IPS-15b (cell line): ENCODE results near the gene LEPROT.

Experiments
- H3K27me3 ChIP-seq: one replicate; pipeline ENCODE4 v1.6.1; 2013; ENCODE audit warnings: low read length; ENCODE audit not compliant: control insufficient read depth, insufficient read depth
- H3K36me3 ChIP-seq: one replicate; pipeline ENCODE4 v1.6.1; 2013; ENCODE audit warnings: low read length; ENCODE audit not compliant: control insufficient read depth, insufficient read depth
- H3K4me1 ChIP-seq: one replicate; pipeline ENCODE4 v1.6.1; 2013; ENCODE audit warnings: mild to moderate bottlenecking, low read length; ENCODE audit not compliant: control insufficient read depth, insufficient read depth
- H3K4me3 ChIP-seq: one replicate; pipeline ENCODE4 v1.5.1; 2013; ENCODE audit warnings: low read depth, low read length
- H3K9ac ChIP-seq: one replicate; pipeline ENCODE4 v1.6.1; 2013; ENCODE audit warnings: low read depth, mild to moderate bottlenecking, low read length
- H3K9me3 ChIP-seq: one replicate; pipeline ENCODE4 v1.6.1; 2013; ENCODE audit warnings: mild to moderate bottlenecking, low read length; ENCODE audit not compliant: control insufficient read depth, insufficient read depth

LEPROT gene

GRCh38 chr1:65393928-65394327 lies 26.5 kb upstream of the LEPROT start:
- peaks cover 3% of the 10 kb centered on the region for H3K4me1 ChIP-seq
- no peaks in the 10 kb centered on the region for H3K27me3 ChIP-seq
- H3K4me3 ChIP-seq: no peak overlapping the region
- no peak overlapping the region for H3K9ac ChIP-seq
- H3K9me3 ChIP-seq: no peaks in the 10 kb centered on the region
- H3K36me3 ChIP-seq: no peaks in the 10 kb centered on the region

GRCh38 chr1:65395887-65396612 lies 24.4 kb upstream of the LEPROT start:
- H3K4me3 ChIP-seq: no peak overlapping the region
- H3K36me3 ChIP-seq: no peaks in the 10 kb centered on the region
- H3K9ac ChIP-seq: no peak overlapping the region
- H3K9me3 ChIP-seq: no peaks in the 10 kb centered on the region
- H3K4me1 ChIP-seq: peaks cover 3% of the 10 kb centered on the region
- H3K27me3 ChIP-seq: no peaks in the 10 kb centered on the region

GRCh38 chr1:65398083-65398482 lies 22.4 kb upstream of the LEPROT start:
- peaks cover 3% of the 10 kb centered on the region for H3K4me1 ChIP-seq
- H3K9me3 ChIP-seq: no peaks in the 10 kb centered on the region
- H3K36me3 ChIP-seq: no peaks in the 10 kb centered on the region
- no peak overlapping the region for H3K9ac ChIP-seq
- H3K27me3 ChIP-seq: no peaks in the 10 kb centered on the region
- no peak overlapping the region for H3K4me3 ChIP-seq

GRCh38 chr1:65399003-65399402 lies 21.5 kb upstream of the LEPROT start:
- H3K9ac ChIP-seq: no peak overlapping the region
- no peaks in the 10 kb centered on the region for H3K36me3 ChIP-seq

GRCh38 chr1:65401612-65402011 lies 18.9 kb upstream of the LEPROT start:
- H3K9ac ChIP-seq: no peak overlapping the region
- H3K4me1 ChIP-seq: no peaks in the 10 kb centered on the region
- H3K27me3 ChIP-seq: no peaks in the 10 kb centered on the region
- H3K9me3 ChIP-seq: no peaks in the 10 kb centered on the region
- H3K36me3 ChIP-seq: no peaks in the 10 kb centered on the region
- H3K4me3 ChIP-seq: no peak overlapping the region

More at GRCh38 chr1:65399003-65399402, 21.5 kb upstream of the LEPROT start:
- Histone ChIP-seq H3K9me3 (no peaks in the 10 kb centered on the region), H3K4me3 (no peak overlapping the region), H3K27me3 (no peaks in the 10 kb centered on the region), H3K4me1 (peaks cover 3% of the 10 kb centered on the region)

GRCh38 chr1:65404941-65405340 lies 15.5 kb upstream of the LEPROT start:
- Histone ChIP-seq H3K9me3 (no peaks in the 10 kb centered on the region), H3K27me3 (no peaks in the 10 kb centered on the region), H3K4me3 (no peak overlapping the region), H3K9ac (no peak overlapping the region), H3K36me3 (no peaks in the 10 kb centered on the region), H3K4me1 (peaks cover 1% of the 10 kb centered on the region)

- no peak overlapping the region for H3K4me3 ChIP-seq
- H3K9me3 ChIP-seq: no peaks in the 10 kb centered on the region
- H3K4me1 ChIP-seq: peaks cover 3% of the 10 kb centered on the region
- no peaks in the 10 kb centered on the region for H3K27me3 ChIP-seq
- no peaks in the 10 kb centered on the region for H3K36me3 ChIP-seq
- H3K9ac ChIP-seq: no peak overlapping the region
Measured at GRCh38 chr1:65407877-65408276, 12.6 kb upstream of the LEPROT start.

- H3K9ac ChIP-seq: no peak overlapping the region
- H3K4me1 ChIP-seq: peaks cover 3% of the 10 kb centered on the region
- H3K36me3 ChIP-seq: no peaks in the 10 kb centered on the region
- H3K27me3 ChIP-seq: no peaks in the 10 kb centered on the region
- H3K4me3 ChIP-seq: no peak overlapping the region
- no peaks in the 10 kb centered on the region for H3K9me3 ChIP-seq
Measured at GRCh38 chr1:65409314-65409713, 11.2 kb upstream of the LEPROT start.

- no peak overlapping the region for H3K9ac ChIP-seq
- peaks cover 3% of the 10 kb centered on the region for H3K4me1 ChIP-seq
- no peak overlapping the region for H3K4me3 ChIP-seq
- no peaks in the 10 kb centered on the region for H3K27me3 ChIP-seq
- H3K9me3 ChIP-seq: no peaks in the 10 kb centered on the region
- no peaks in the 10 kb centered on the region for H3K36me3 ChIP-seq
Measured at GRCh38 chr1:65409816-65410326, 10.6 kb upstream of the LEPROT start.

GRCh38 chr1:65412256-65412983 lies 8.0 kb upstream of the LEPROT start:
- H3K4me3 ChIP-seq: no peak overlapping the region
- H3K27me3 ChIP-seq: no peaks in the 10 kb centered on the region
- H3K9me3 ChIP-seq: no peaks in the 10 kb centered on the region
- H3K9ac ChIP-seq: no peak overlapping the region
- H3K4me1 ChIP-seq: peaks cover 3% of the 10 kb centered on the region
- H3K36me3 ChIP-seq: no peaks in the 10 kb centered on the region

- Histone ChIP-seq H3K36me3 (no peaks in the 10 kb centered on the region), H3K27me3 (no peaks in the 10 kb centered on the region), H3K9me3 (no peaks in the 10 kb centered on the region), H3K4me3 (no peak overlapping the region), H3K9ac (no peak overlapping the region), H3K4me1 (peaks cover 3% of the 10 kb centered on the region)
Measured at GRCh38 chr1:65412984-65413375, 7.5 kb upstream of the LEPROT start.

GRCh38 chr1:65414538-65414937 lies 5.9 kb upstream of the LEPROT start:
- H3K4me1 ChIP-seq: peaks cover 9% of the 10 kb centered on the region

More at GRCh38 chr1:65414538-65414937, 5.9 kb upstream of the LEPROT start:
- Histone ChIP-seq H3K9ac (no peak overlapping the region), H3K9me3 (no peaks in the 10 kb centered on the region), H3K27me3 (no peaks in the 10 kb centered on the region), H3K4me3 (no peak overlapping the region), H3K36me3 (no peaks in the 10 kb centered on the region)
